NB4 (cell line): ENCODE measurements around the gene MECR.

Experiments
- CTCF ChIP-seq: IDR thresholded peaks from one replicate; pipeline ENCODE4 v1.5.1; 2012; ENCODE audit warnings: low read depth, low read length
- MAX ChIP-seq: IDR thresholded peaks from 2 replicates; pipeline ENCODE4 v1.6.1; 2011; ENCODE audit warnings: low read depth, low read length
- MYC ChIP-seq: IDR thresholded peaks from 2 replicates; pipeline ENCODE4 v1.6.1; 2011; ENCODE audit warnings: low read depth, low read length
- POLR2A ChIP-seq: IDR thresholded peaks from 2 replicates; pipeline ENCODE4 v1.6.1; 2011; ENCODE audit warnings: mild to moderate bottlenecking; ENCODE audit not compliant: insufficient read length; ENCODE audit errors: extremely low read depth

DNA sequence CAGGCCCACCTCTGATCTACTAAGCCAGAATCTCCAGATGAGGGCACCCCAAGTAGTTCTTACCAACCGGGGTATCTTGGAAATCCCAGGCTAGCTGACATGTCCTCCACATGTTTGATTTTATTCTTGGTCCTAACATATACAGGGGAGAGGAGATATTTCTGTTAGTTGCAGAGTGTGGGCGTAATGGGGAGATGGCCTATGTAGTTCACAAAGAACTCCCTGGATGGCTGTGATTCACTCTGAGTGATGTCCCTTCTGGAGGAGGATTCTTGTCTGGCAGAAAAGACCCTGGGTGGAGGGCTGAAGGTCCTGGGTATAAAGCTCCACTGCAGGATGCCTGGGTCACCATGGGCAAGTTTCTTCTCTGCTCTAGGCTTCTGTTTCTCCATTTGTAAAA, 13.1 kb downstream of the MECR start:
- TF ChIP-seq CTCF, result no peak
- TF ChIP-seq MAX, result no peak
- TF ChIP-seq MYC, result no peak
- no peak for TF ChIP-seq POLR2A
